Measurements from ENCODE around the gene SDHC.
"Not testable (repeated sequence)": the region's sequence is repeated elsewhere in the genome, so short reads cannot be mapped to it uniquely, and the experiment has no call there.

- not testable (repeated sequence) for TF ChIP-seq CTCF (IDR thresholded peaks at IDR 0.05; ENCODE audit: low read depth, low read length, missing input control); MAX (IDR thresholded peaks at IDR 0.05); RAD21 (IDR thresholded peaks at IDR 0.05); EGR1 (IDR thresholded peaks at IDR 0.05; ENCODE audit: low read depth in 2 of 2); RXRA (IDR thresholded peaks at IDR 0.05); REST (IDR thresholded peaks at IDR 0.05)
Measured at GRCh38 chr1:161406551-161406950, 92.4 kb downstream of the SDHC start.

Data from liver (tissue), 3 donors.